Measurements from ENCODE around the gene PLEKHA7. TPM values are rescaled to one million over a fixed set of nuclear protein-coding genes. Genes with fewer than 3 reads are reported as not detected.
"Not testable (repeated sequence)": the region's sequence is repeated elsewhere in the genome, so short reads cannot be mapped to it uniquely, and the experiment has no call there.

Gene PLEKHA7
- polyA plus RNA-seq, 1 donor, result 59.0 TPM

DNA sequence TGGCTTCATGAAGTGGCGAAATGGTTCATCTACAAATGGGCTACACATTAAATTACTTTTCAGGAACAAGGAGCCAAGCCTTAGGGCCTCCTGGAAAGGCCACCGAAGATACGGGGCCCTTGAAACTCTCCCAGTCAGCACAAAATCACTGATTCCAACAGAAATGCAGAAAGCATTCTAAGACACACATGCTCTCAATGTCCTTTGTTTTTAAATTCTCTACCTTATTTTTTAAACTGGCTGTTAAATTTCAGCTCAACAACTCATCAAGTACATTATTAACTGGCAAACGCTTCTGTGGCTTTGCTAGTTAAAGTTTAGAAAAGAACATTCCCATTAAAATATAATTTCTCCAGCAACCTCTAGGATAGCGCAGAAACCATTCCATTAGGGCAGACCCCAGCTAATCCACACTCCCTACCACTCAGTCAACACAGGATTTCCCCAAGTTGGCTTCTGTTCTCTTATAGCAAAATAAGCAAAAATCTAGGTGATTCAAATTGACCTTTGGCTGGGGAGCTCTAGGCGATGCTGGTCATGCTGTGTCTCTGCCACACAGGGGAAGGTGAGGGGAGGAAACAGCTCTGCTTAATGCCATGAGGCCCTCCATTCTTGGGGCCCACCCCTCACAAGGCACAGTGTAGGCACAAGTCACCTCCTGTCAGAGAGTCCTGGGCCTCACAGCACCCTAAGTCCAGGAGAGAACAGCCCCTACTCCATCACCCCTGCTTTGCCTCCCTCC is 47.1 kb downstream of the PLEKHA7 start:
- Histone ChIP-seq H3K27ac (ENCODE audit: low read length) (peak overlapping the region; percentile 81), H3K4me3 (ENCODE audit: low read length) (no peak overlapping the region), H3K9me3 (ENCODE audit: control insufficient read depth, low read depth, low read length) (no peaks in the 10 kb centered on the region), H3K27me3 (ENCODE audit: control insufficient read depth, insufficient read depth, low read length) (no peaks in the 10 kb centered on the region), H3K4me1 (ENCODE audit: control insufficient read depth, insufficient read depth, low read length) (peaks cover 61% of the 10 kb centered on the region), H3K36me3 (ENCODE audit: control insufficient read depth, insufficient read depth, low read length) (peaks cover 12% of the 10 kb centered on the region)
- DNase-seq, result peak; percentile 60 to 87
- WGBS (ENCODE audit: insufficient coverage, low lambda C conversion rate), result no CpG with 5 or more reads among the region's 6 CpGs

DNA sequence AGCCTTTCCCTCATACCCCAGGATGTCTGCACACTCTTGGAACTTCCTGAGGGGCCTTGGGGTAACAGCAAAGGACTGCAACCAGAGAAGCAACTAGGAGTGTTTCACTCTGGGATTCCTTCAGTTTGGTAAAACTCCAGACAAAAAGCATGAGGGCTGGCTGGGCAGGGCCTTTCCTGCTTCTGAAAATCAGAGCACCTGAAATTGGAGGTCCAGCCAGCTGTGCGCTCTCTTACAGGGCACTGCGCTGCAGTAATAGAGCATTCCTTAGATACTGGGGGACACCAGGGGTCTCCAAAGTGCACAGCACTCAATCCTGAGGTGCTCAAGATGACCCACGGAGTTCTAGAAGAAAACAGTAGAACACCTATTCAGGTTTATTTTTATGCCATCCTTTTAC is 49.7 kb downstream of the PLEKHA7 start:
- Histone ChIP-seq H3K4me1 (ENCODE audit: control insufficient read depth, insufficient read depth, low read length) (peaks cover 54% of the 10 kb centered on the region), H3K4me3 (ENCODE audit: low read length) (no peak overlapping the region), H3K36me3 (ENCODE audit: control insufficient read depth, insufficient read depth, low read length) (peaks cover 18% of the 10 kb centered on the region), H3K27me3 (ENCODE audit: control insufficient read depth, insufficient read depth, low read length) (no peaks in the 10 kb centered on the region), H3K27ac (ENCODE audit: low read length) (peak overlapping the region; percentile 16), H3K9me3 (ENCODE audit: control insufficient read depth, low read depth, low read length) (no peaks in the 10 kb centered on the region)
- WGBS (ENCODE audit: insufficient coverage, low lambda C conversion rate), result 100% methylated on average over 1 of the region's 3 CpGs
- DNase-seq, result no peak

DNA sequence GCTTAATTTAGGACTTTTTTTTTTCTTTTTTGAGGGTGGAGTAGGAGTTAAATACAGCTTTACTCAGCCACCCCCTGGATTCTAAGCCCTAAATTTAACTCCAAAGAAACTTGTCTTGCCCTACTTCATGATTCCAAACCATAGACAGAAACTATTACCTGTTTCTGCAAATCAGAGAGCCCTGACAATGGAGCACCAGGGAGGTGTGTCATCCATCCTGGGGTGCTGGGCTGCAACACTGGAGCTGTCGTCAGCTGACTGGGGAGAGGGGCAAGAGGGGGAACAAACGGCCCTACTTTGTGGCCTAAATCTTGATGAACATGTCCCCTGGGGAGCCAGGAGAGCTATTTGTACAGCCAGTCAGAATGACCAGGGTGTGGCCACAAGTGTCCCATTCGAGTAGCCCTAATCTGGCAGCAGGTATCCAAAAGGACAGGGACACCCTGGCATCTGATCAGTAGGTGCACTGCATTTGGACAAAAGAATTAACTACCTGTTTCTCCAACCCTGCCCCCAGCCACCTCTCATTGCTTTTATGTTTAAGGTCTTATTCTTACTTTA is 50.8 kb downstream of the PLEKHA7 start:
- Histone ChIP-seq H3K4me1 (ENCODE audit: control insufficient read depth, insufficient read depth, low read length) (peaks cover 53% of the 10 kb centered on the region), H3K27me3 (ENCODE audit: control insufficient read depth, insufficient read depth, low read length) (no peaks in the 10 kb centered on the region), H3K27ac (ENCODE audit: low read length) (no peak overlapping the region), H3K4me3 (ENCODE audit: low read length) (no peak overlapping the region), H3K9me3 (ENCODE audit: control insufficient read depth, low read depth, low read length) (no peaks in the 10 kb centered on the region), H3K36me3 (ENCODE audit: control insufficient read depth, insufficient read depth, low read length) (peaks cover 18% of the 10 kb centered on the region)
- DNase-seq, result no peak
- WGBS (ENCODE audit: insufficient coverage, low lambda C conversion rate), result no CpG with 5 or more reads among the region's 3 CpGs

DNA sequence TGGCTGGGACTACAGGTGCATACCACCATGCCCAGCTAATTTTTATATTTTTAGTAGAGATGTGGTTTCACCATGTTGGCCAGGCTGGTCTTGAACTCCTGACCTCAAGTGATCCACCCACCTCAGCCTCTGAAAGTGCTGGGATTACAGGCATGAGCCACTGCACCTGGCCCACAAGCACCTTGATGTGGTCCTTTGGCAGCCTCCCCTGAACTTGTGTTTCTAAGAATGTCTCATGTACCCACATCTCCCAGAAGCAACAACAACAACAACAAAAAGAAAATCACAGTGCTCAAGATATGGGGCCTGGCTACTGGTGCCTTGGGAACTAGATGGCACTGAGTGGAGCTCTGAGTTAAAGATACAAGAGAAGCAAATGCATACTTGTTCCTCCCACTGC is 51.6 kb downstream of the PLEKHA7 start:
- H3K9me3 ChIP-seq (ENCODE audit: control insufficient read depth, low read depth, low read length); H3K4me3 ChIP-seq (ENCODE audit: low read length); H3K27ac ChIP-seq (ENCODE audit: low read length); DNase-seq; H3K27me3 ChIP-seq (ENCODE audit: control insufficient read depth, insufficient read depth, low read length): not testable (repeated sequence)
- Histone ChIP-seq H3K36me3 (ENCODE audit: control insufficient read depth, insufficient read depth, low read length) (peaks cover 15% of the 10 kb centered on the region), H3K4me1 (ENCODE audit: control insufficient read depth, insufficient read depth, low read length) (peaks cover 45% of the 10 kb centered on the region)

DNA sequence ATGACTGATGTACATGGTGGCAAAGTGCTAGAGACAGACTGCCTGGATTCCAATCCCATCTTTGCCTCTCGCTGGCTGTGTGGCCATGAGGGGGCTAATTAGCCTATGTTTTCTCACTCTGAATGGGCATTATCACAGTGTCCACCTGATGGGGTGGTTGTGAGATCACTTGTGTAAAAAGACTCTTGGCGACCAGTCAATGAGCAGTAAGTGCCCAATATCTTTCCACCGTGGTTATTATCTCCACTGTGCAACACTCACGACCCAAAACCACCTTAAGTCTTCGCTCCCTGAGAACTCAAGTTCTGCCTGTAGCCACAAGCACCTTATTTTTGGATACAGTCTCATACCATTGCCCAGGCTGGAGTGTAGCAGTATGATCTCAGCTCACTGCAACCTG is 52.1 kb downstream of the PLEKHA7 start:
- no peak for DNase-seq
- Histone ChIP-seq H3K4me3 (ENCODE audit: low read length) (no peak overlapping the region), H3K36me3 (ENCODE audit: control insufficient read depth, insufficient read depth, low read length) (peaks cover 15% of the 10 kb centered on the region), H3K27me3 (ENCODE audit: control insufficient read depth, insufficient read depth, low read length) (no peaks in the 10 kb centered on the region), H3K9me3 (ENCODE audit: control insufficient read depth, low read depth, low read length) (no peaks in the 10 kb centered on the region), H3K27ac (ENCODE audit: low read length) (no peak overlapping the region), H3K4me1 (ENCODE audit: control insufficient read depth, insufficient read depth, low read length) (peaks cover 44% of the 10 kb centered on the region)
- WGBS (ENCODE audit: insufficient coverage, low lambda C conversion rate), result no CpG with 5 or more reads among the region's 5 CpGs

DNA sequence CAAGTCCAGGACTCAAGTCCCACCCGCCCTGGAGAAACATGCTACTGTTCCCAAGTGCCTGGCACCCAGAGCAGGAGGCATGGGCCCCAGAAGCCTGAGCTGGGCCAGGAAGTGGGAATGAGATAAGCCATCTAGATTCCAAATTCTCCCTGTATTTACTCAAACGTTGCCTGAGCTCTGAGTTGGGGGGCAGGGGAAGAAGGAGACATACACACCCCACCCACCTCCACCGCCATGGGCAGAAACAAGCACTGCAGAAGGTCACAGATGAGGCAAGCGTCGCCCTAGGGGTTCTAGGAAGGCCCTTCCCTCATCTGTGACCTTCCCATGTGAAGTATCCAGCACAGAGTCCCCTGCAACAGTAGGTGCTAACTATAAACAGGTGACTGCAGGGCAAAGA is 54.0 kb downstream of the PLEKHA7 start:
- Histone ChIP-seq H3K36me3 (ENCODE audit: control insufficient read depth, insufficient read depth, low read length) (peaks cover 12% of the 10 kb centered on the region), H3K4me3 (ENCODE audit: low read length) (no peak overlapping the region), H3K27me3 (ENCODE audit: control insufficient read depth, insufficient read depth, low read length) (no peaks in the 10 kb centered on the region), H3K27ac (ENCODE audit: low read length) (peak overlapping the region; percentile 62), H3K9me3 (ENCODE audit: control insufficient read depth, low read depth, low read length) (no peaks in the 10 kb centered on the region), H3K4me1 (ENCODE audit: control insufficient read depth, insufficient read depth, low read length) (peaks cover 43% of the 10 kb centered on the region)
- DNase-seq, result peak in 1 of 2 donors; percentile 55
- WGBS (ENCODE audit: insufficient coverage, low lambda C conversion rate), result no CpG with 5 or more reads among the region's 5 CpGs

DNA sequence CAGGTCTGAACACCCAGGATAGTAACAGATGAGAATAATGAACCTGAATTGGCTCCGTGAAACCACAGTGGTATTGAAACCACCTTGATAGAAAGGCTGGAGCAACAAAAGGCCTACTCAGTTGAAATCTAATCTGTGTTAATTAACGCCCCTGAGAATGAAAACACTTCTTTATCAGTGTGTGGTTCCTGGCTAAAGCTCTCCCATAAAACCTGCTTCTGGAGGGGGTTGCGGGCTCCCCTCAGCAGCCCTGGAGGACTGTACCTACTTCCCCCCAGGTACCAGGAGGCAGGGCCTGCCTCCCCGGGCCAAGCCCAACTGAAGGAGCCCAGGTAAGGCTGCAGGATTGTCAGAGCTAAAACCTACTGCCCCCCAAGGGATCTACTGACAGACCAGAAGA is 54.6 kb downstream of the PLEKHA7 start:
- H3K36me3 ChIP-seq (ENCODE audit: control insufficient read depth, insufficient read depth, low read length), result peaks cover 12% of the 10 kb centered on the region
- H3K27ac ChIP-seq (ENCODE audit: low read length), result peak overlapping the region; percentile 62
- peak in 1 of 2 donors; percentile 55 for DNase-seq
- WGBS (ENCODE audit: insufficient coverage, low lambda C conversion rate), result no CpG with 5 or more reads among the region's 4 CpGs
- no peak overlapping the region for H3K4me3 ChIP-seq (ENCODE audit: low read length)
- H3K9me3 ChIP-seq (ENCODE audit: control insufficient read depth, low read depth, low read length), result no peaks in the 10 kb centered on the region
- H3K27me3 ChIP-seq (ENCODE audit: control insufficient read depth, insufficient read depth, low read length), result no peaks in the 10 kb centered on the region
- H3K4me1 ChIP-seq (ENCODE audit: control insufficient read depth, insufficient read depth, low read length), result peaks cover 48% of the 10 kb centered on the region

DNA sequence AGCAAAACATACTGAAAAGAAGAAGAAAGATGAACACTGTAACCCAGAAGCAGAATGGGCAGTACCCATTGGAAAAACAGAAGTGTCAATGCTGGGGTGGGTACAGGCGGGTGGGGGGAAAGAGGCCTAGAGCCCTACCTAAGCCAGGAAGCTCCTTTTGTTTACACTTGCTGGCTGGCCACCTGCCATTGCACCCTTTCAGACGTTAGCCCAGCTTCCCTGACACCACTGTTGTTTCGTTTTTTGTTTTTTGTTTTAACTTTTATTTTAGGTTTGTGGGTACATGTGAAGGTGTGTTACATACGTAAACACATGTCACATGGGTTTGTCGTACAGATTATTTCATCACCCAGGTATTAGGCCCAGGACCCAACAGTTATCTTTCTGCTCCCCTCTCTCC is 55.4 kb downstream of the PLEKHA7 start:
- peaks cover 7% of the 10 kb centered on the region for H3K36me3 ChIP-seq (ENCODE audit: control insufficient read depth, insufficient read depth, low read length)
- H3K4me3 ChIP-seq (ENCODE audit: low read length), result no peak overlapping the region
- no peaks in the 10 kb centered on the region for H3K27me3 ChIP-seq (ENCODE audit: control insufficient read depth, insufficient read depth, low read length)
- WGBS (ENCODE audit: insufficient coverage, low lambda C conversion rate), result no CpG with 5 or more reads among the region's 5 CpGs
- no peaks in the 10 kb centered on the region for H3K9me3 ChIP-seq (ENCODE audit: control insufficient read depth, low read depth, low read length)
- DNase-seq, result peak in 1 of 2 donors; percentile 46
- peak overlapping the region; percentile 62 for H3K27ac ChIP-seq (ENCODE audit: low read length)
- peaks cover 54% of the 10 kb centered on the region for H3K4me1 ChIP-seq (ENCODE audit: control insufficient read depth, insufficient read depth, low read length)

DNA sequence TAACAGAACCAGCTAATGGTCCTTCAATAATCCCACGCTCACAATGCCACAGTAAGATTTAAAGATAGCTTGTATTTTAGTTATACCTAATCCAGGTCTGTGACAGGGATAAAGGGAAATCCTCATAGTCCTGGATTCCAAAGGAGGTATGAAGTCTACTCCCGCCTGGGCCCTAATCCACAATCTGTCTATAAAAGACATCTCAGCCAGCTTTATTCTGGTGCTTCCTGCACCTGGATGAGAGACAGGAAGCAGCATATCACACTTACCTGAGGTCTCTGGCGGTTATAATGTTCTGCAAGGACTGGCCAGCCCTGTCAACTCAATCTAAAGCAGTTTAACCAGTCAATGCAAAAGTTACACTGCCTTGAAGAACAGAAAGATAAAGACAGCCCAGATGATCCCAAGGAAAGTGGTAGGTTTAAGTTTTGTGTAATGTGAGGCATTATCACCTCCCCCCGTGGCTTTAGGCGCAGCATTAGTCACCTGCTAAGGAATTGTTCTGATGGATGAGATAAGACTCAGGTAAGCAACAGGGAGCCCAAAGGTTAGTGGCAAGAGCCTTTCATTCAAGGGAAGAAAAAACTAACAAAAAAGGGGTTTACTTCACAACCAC is 57.6 kb downstream of the PLEKHA7 start:
- no peak overlapping the region for H3K4me3 ChIP-seq (ENCODE audit: low read length)
- H3K36me3 ChIP-seq (ENCODE audit: control insufficient read depth, insufficient read depth, low read length), result peaks cover 5% of the 10 kb centered on the region
- H3K4me1 ChIP-seq (ENCODE audit: control insufficient read depth, insufficient read depth, low read length), result peaks cover 71% of the 10 kb centered on the region
- no peaks in the 10 kb centered on the region for H3K9me3 ChIP-seq (ENCODE audit: control insufficient read depth, low read depth, low read length)
- peak; percentile 72 to 88 for DNase-seq
- WGBS (ENCODE audit: insufficient coverage, low lambda C conversion rate), result no CpG with 5 or more reads among the region's 5 CpGs
- peak overlapping the region; percentile 83 for H3K27ac ChIP-seq (ENCODE audit: low read length)
- no peaks in the 10 kb centered on the region for H3K27me3 ChIP-seq (ENCODE audit: control insufficient read depth, insufficient read depth, low read length)

DNA sequence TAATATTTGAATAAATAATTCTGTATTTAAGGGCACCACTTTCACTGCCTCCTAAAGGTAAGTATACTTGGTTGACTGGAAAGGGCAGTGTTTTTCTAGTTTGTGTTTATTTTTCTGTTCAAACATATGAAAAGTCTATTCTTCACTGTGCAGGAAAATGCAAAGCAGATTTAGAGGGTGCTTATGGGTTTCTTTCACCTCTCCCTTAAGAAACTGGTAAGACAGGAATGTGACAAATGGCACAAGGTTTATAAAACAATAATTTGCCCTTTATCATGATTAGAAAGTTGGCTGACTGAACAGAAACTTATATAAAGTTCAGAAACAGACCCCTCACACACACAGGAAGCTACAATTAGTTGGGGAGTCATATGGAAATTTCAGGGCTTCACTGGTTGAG is 60.6 kb downstream of the PLEKHA7 start:
- DNase-seq, result peak in 1 of 2 donors; percentile 46
- peak overlapping the region; percentile 78 for H3K27ac ChIP-seq (ENCODE audit: low read length)

More for the DNA sequence above, 60.6 kb downstream of the PLEKHA7 start:
- Histone ChIP-seq H3K4me3 (ENCODE audit: low read length) (no peak overlapping the region), H3K36me3 (ENCODE audit: control insufficient read depth, insufficient read depth, low read length) (no peaks in the 10 kb centered on the region), H3K27me3 (ENCODE audit: control insufficient read depth, insufficient read depth, low read length) (no peaks in the 10 kb centered on the region), H3K4me1 (ENCODE audit: control insufficient read depth, insufficient read depth, low read length) (peaks cover 50% of the 10 kb centered on the region), H3K9me3 (ENCODE audit: control insufficient read depth, low read depth, low read length) (no peaks in the 10 kb centered on the region)

Data from large intestine (tissue), 3 donors.